Activated CD8-positive, alpha-beta memory T cell treated with anti-CD3 and anti-CD28 coated beads, Interleukin-2, amount 50 U/mL, for 24 hours (primary cell): ENCODE results near the gene NECAB2.

ENCODE experiments used
- DNase-seq: peaks from one replicate; pipeline ENCODE4 v3.0.0-alpha.2; 2020; ENCODE audit errors: extremely low read depth

Gene NECAB2

GRCh38 chr16:83967838-83968305 lies at the start of gene NECAB2:
TSS of gene NECAB2 (plus strand) at chr16:83968244. CDS start at chr16:83968649, 405 bp downstream.
- no peak for DNase-seq

- no peak for DNase-seq
Measured at GRCh38 chr16:83920894-83921491, 47.1 kb upstream of the NECAB2 start.

- no peak for DNase-seq
Measured at GRCh38 chr16:83923581-83924365, 44.3 kb upstream of the NECAB2 start.

- DNase-seq: no peak
Measured at GRCh38 chr16:83924686-83925085, 43.4 kb upstream of the NECAB2 start.

GRCh38 chr16:83925095-83925905 lies 42.7 kb upstream of the NECAB2 start:
- DNase-seq: no peak

GRCh38 chr16:83925957-83926725 lies 41.9 kb upstream of the NECAB2 start:
- DNase-seq: no peak

- peak; percentile 23 for DNase-seq
Measured at GRCh38 chr16:83926726-83927397, 41.2 kb upstream of the NECAB2 start.

- no peak for DNase-seq
Measured at GRCh38 chr16:83928341-83929055, 39.5 kb upstream of the NECAB2 start.

- DNase-seq: no peak
Measured at GRCh38 chr16:83929811-83930555, 38.1 kb upstream of the NECAB2 start.

- no peak for DNase-seq
Measured at GRCh38 chr16:83930730-83931500, 37.1 kb upstream of the NECAB2 start.

GRCh38 chr16:83931556-83931955 lies 36.5 kb upstream of the NECAB2 start:
- DNase-seq: no peak

- no peak for DNase-seq
Measured at GRCh38 chr16:83932304-83932703, 35.7 kb upstream of the NECAB2 start.

- no peak for DNase-seq
Measured at GRCh38 chr16:83932955-83933673, 34.9 kb upstream of the NECAB2 start.

- no peak for DNase-seq
Measured at GRCh38 chr16:83933885-83934683, 34.0 kb upstream of the NECAB2 start.

- no peak for DNase-seq
Measured at GRCh38 chr16:83934684-83934977, 33.4 kb upstream of the NECAB2 start.

GRCh38 chr16:83935005-83935857 lies 32.8 kb upstream of the NECAB2 start:
- no peak for DNase-seq

- DNase-seq: no peak
Measured at GRCh38 chr16:83935858-83936255, 32.2 kb upstream of the NECAB2 start.
